D721Med (cell line): Measurements from ENCODE around the gene XIRP2.

Experiments used
- DNase-seq: peaks from one replicate; pipeline ENCODE4 v3.0.0; 2011; ENCODE audit warnings: low spot score; ENCODE audit not compliant: insufficient read length
- FAIRE-seq: peaks from 2 replicates; lab custom pipeline; 2011; peaks lifted over from hg19 to GRCh38; lab: Jason Lieb, UNC
- CTCF ChIP-seq: IDR thresholded peaks from 2 replicates; pipeline ENCODE4 v1.5.1; 2012; ENCODE audit warnings: mild to moderate bottlenecking, control low read depth; ENCODE audit not compliant: insufficient read depth; ENCODE audit errors: missing control alignments

XIRP2 gene

DNA sequence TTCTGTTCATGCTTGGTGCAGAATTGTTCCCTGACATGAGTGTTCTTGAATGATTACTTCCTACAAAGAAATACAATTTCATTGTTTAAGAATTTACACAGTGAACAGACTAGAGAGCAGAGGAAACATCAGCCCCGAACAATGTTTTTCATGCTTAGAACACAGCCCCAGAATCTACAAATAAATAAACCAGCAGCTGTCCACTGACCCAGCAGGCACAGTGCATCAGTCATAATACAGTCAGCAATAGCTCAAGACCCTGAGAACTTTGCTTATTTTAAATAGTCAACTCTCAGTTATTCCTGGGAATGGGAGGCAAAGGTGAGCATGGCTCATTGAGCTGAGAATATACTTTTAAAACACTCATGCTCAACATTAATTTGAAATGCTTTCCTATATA, 38.4 kb downstream of the XIRP2 start:
- TF ChIP-seq CTCF: no peak
- DNase-seq (no peak), FAIRE-seq (no peak)

DNA sequence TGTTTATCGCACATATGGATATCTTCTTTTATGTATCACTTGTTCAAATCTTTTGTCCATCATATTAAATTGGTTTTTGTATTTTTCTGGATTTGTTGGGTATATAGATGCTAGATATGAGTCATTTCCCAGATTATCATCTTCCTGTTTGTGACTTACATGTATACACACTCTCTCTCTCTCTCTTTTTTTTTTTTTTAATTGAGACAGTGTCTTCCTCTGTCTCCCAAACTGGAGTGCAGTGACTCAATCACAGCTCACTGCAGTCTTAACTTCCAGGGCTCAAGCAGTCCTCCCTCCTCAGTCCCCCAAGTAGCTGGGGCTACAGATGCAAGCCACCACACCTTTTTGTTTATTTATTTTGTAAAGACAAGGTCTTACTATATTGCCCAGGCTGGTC, 43.8 kb downstream of the XIRP2 start:
- no peak for TF ChIP-seq CTCF
- DNase-seq: no peak
- no peak for FAIRE-seq

DNA sequence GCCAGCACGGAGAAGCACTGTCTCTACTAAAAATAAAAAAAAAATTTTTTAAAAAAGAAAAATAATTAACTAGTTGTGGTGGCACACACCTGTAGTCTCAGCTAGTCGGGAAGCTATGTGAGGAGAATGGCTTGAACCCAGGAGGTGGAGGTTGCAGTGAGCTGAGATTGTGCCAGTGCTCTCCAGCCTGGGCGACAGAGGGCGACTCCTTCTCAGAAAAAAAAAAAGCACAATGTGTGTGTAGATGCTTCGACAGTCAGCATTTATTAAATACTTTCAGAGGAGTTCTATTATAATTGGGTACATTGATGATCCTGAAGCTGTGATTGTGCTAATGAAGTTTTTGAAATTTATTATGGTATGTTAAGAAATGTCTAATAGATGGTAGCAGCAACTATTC, 46.5 kb downstream of the XIRP2 start:
- no peak for FAIRE-seq
- no peak for DNase-seq
- TF ChIP-seq CTCF: no peak

DNA sequence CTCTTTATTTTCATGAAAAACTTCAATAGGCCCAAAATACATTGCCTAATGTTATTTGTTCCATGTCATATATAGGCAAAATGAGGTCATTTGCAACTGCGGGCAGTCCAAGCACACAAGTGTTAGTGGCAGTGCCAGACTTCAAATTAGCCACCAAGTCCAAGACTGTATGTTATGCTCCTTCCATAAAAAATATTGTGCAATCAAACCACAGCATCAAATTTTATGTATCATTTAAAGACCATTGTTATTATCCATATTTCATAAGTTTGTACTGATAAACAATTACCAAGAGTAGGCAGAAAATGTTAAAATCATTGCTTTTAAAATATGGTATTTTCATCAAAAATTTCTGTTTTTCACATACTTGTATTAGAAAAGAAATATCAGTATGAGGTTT, 54.1 kb downstream of the XIRP2 start:
- TF ChIP-seq CTCF: no peak
- FAIRE-seq (no peak), DNase-seq (no peak)

- FAIRE-seq: no peak
- DNase-seq: no peak
Observed at GRCh38 chr2:166944909-166945308, 56.6 kb downstream of the XIRP2 start.

GRCh38 chr2:166957686-166958085, 69.4 kb downstream of the XIRP2 start:
- DNase-seq (no peak), FAIRE-seq (no peak)
- no peak for TF ChIP-seq CTCF

More at GRCh38 chr2:166944909-166945308, 56.6 kb downstream of the XIRP2 start:
- no peak for TF ChIP-seq CTCF

GRCh38 chr2:166958986-166959481, 70.8 kb downstream of the XIRP2 start:
- no peak for TF ChIP-seq CTCF
- FAIRE-seq (peak; percentile 95), DNase-seq (no peak)
